ENCODE results near the gene SALL4.
A peak's percentile ranks its signal among the peaks of the same experiment; 100 is the strongest.

Gene SALL4

DNA sequence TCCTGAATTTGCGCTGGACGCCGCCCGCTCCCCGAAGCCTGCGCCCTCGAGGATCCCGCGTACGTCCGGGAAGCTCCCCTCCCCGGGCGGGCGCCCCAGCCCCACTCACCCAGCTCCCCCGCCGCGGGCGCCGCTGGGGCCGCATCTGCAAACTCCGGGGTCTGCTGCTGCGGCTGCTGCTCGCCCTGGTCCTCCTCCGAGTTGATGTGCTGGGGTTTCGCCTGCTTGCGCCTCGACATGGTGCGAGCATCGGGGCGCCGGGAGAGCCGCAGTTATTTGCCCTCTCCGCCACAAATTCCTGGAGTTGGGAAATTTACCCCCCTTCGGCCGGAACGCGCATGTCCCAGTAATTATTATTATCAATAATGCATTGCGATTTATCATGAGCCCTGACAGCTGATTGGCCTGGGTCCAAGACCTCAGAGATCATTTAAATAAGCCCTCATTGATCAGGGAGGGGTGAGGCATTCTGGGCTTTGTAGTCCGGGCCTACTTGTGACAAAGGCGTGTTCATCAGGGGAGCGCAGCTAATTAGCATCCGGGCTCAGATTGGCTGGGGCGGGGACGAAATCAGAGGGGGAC, at the start of gene SALL4:
TSS of gene SALL4 (minus strand) at position 352 of the 582 bp plus-strand sequence. CDS start at position 239, 113 bp downstream.
- H3K4me1 ChIP-seq (ENCODE audit: control insufficient read depth, low read depth, low read length) = peaks cover 27% of the 10 kb centered on the region
- H3K4me3 ChIP-seq (ENCODE audit: low read length) = peak within 1 kb of the TSS; percentile 95
- H3K27me3 ChIP-seq (ENCODE audit: control insufficient read depth, insufficient read depth, low read length) = no peaks in the 10 kb centered on the region
- H3K36me3 ChIP-seq (ENCODE audit: control insufficient read depth, low read depth, low read length) = peaks cover 1% of the 10 kb centered on the region
- peak within 1 kb of the TSS; percentile 95 for H3K27ac ChIP-seq (ENCODE audit: low read length)
- peak within 1 kb of the TSS; percentile 99 for H3K9ac ChIP-seq (ENCODE audit: low read length)
- no peaks in the 10 kb centered on the region for H3K9me3 ChIP-seq (ENCODE audit: control insufficient read depth, low read depth, low read length)

DNA sequence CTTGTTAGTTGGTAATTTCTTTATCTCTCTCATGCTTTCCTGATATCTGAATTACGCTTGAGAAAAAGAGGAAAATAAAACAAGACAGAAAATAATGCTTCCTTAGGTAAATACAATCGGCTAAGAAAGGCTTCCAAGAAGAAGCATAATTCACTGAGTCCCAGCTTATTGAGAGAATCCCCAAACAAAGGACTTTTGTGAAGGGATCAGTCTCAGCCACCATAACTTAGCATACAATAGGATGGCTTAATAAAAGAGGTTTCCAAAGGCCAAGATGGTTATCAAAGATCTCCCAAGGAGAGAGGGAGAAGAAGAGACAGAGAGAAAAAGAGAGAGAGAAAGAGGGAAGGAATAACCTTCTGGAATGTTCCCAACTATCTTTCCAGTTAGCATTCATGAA, 46.0 kb upstream of the SALL4 start:
- Histone ChIP-seq H3K9me3 (ENCODE audit: control insufficient read depth, low read depth, low read length) (no peaks in the 10 kb centered on the region), H3K4me1 (ENCODE audit: control insufficient read depth, low read depth, low read length) (peaks cover 9% of the 10 kb centered on the region), H3K27ac (ENCODE audit: low read length) (no peak overlapping the region), H3K9ac (ENCODE audit: low read length) (no peak overlapping the region), H3K27me3 (ENCODE audit: control insufficient read depth, insufficient read depth, low read length) (no peaks in the 10 kb centered on the region), H3K36me3 (ENCODE audit: control insufficient read depth, low read depth, low read length) (no peaks in the 10 kb centered on the region), H3K4me3 (ENCODE audit: low read length) (no peak overlapping the region)

DNA sequence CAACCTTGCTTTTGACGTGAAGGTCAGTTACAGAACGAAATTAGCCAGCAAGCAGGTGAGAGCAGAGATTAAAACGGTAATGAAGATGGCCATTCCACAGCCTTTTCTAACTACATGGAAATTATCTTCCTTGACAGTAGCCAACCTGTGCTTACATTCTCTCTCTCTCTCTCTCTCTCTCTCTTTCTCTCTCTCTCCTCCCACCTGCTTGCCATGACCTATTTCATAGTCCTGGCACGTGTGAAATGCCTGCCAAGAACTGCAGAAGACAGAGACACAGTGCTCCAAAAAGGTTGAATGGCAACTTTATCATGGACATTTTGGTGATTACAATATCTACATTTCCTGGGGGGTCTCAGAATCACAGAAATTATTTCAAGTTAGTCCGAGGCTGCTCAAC, 38.5 kb upstream of the SALL4 start:
- Histone ChIP-seq H3K9me3 (ENCODE audit: control insufficient read depth, low read depth, low read length) (no peaks in the 10 kb centered on the region), H3K9ac (ENCODE audit: low read length) (no peak overlapping the region), H3K27me3 (ENCODE audit: control insufficient read depth, insufficient read depth, low read length) (no peaks in the 10 kb centered on the region)

GRCh38 chr20:51837876-51838420, 35.6 kb upstream of the SALL4 start:
- Histone ChIP-seq H3K36me3 (ENCODE audit: control insufficient read depth, low read depth, low read length) (no peaks in the 10 kb centered on the region), H3K4me3 (ENCODE audit: low read length) (no peak overlapping the region), H3K4me1 (ENCODE audit: control insufficient read depth, low read depth, low read length) (no peaks in the 10 kb centered on the region), H3K27me3 (ENCODE audit: control insufficient read depth, insufficient read depth, low read length) (no peaks in the 10 kb centered on the region), H3K9me3 (ENCODE audit: control insufficient read depth, low read depth, low read length) (no peaks in the 10 kb centered on the region), H3K9ac (ENCODE audit: low read length) (no peak overlapping the region), H3K27ac (ENCODE audit: low read length) (no peak overlapping the region)

More for the DNA sequence above, 38.5 kb upstream of the SALL4 start:
- Histone ChIP-seq H3K27ac (ENCODE audit: low read length) (no peak overlapping the region), H3K4me3 (ENCODE audit: low read length) (no peak overlapping the region), H3K4me1 (ENCODE audit: control insufficient read depth, low read depth, low read length) (no peaks in the 10 kb centered on the region), H3K36me3 (ENCODE audit: control insufficient read depth, low read depth, low read length) (no peaks in the 10 kb centered on the region)

DNA sequence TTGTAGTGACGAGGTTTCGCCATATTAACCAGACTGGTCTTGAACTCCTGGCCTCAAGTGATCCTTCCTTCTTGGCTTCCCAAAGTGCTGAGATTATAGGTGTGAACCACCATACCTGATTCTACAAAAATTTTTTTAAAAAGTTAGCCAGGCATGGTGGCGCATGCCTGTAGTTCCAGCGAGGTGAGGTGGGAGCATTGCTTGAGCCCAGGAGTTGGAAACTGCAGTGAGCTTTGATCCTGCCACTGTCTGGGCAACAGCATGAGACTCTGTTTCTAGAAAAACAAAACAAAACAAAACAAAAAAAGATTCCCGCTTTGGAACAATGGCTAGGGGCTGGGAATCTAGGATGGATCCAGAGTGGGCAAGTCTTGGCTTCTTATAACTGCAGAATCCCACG, 35.1 kb upstream of the SALL4 start:
- H3K27ac ChIP-seq (ENCODE audit: low read length) = no peak overlapping the region
- H3K9ac ChIP-seq (ENCODE audit: low read length) = no peak overlapping the region
- H3K36me3 ChIP-seq (ENCODE audit: control insufficient read depth, low read depth, low read length) = no peaks in the 10 kb centered on the region
- no peaks in the 10 kb centered on the region for H3K4me1 ChIP-seq (ENCODE audit: control insufficient read depth, low read depth, low read length)
- H3K4me3 ChIP-seq (ENCODE audit: low read length) = no peak overlapping the region
- H3K9me3 ChIP-seq (ENCODE audit: control insufficient read depth, low read depth, low read length) = no peaks in the 10 kb centered on the region
- no peaks in the 10 kb centered on the region for H3K27me3 ChIP-seq (ENCODE audit: control insufficient read depth, insufficient read depth, low read length)

GRCh38 chr20:51833326-51833725, 31.0 kb upstream of the SALL4 start:
- H3K27me3 ChIP-seq (ENCODE audit: control insufficient read depth, insufficient read depth, low read length) = no peaks in the 10 kb centered on the region
- no peaks in the 10 kb centered on the region for H3K36me3 ChIP-seq (ENCODE audit: control insufficient read depth, low read depth, low read length)
- H3K4me1 ChIP-seq (ENCODE audit: control insufficient read depth, low read depth, low read length) = peaks cover 5% of the 10 kb centered on the region
- no peak overlapping the region for H3K27ac ChIP-seq (ENCODE audit: low read length)
- no peak overlapping the region for H3K4me3 ChIP-seq (ENCODE audit: low read length)
- H3K9me3 ChIP-seq (ENCODE audit: control insufficient read depth, low read depth, low read length) = no peaks in the 10 kb centered on the region
- no peak overlapping the region for H3K9ac ChIP-seq (ENCODE audit: low read length)

- Histone ChIP-seq H3K9ac (ENCODE audit: low read length) (no peak overlapping the region), H3K27me3 (ENCODE audit: control insufficient read depth, insufficient read depth, low read length) (no peaks in the 10 kb centered on the region), H3K27ac (ENCODE audit: low read length) (no peak overlapping the region), H3K36me3 (ENCODE audit: control insufficient read depth, low read depth, low read length) (no peaks in the 10 kb centered on the region), H3K9me3 (ENCODE audit: control insufficient read depth, low read depth, low read length) (no peaks in the 10 kb centered on the region), H3K4me3 (ENCODE audit: low read length) (no peak overlapping the region), H3K4me1 (ENCODE audit: control insufficient read depth, low read depth, low read length) (peaks cover 5% of the 10 kb centered on the region)
These were observed 30.0 kb upstream of the SALL4 start for GRCh38 chr20:51832276-51832675.

GRCh38 chr20:51831866-51832265, 29.5 kb upstream of the SALL4 start:
- Histone ChIP-seq H3K9me3 (ENCODE audit: control insufficient read depth, low read depth, low read length) (no peaks in the 10 kb centered on the region), H3K27ac (ENCODE audit: low read length) (no peak overlapping the region), H3K27me3 (ENCODE audit: control insufficient read depth, insufficient read depth, low read length) (no peaks in the 10 kb centered on the region), H3K36me3 (ENCODE audit: control insufficient read depth, low read depth, low read length) (no peaks in the 10 kb centered on the region), H3K4me3 (ENCODE audit: low read length) (no peak overlapping the region), H3K4me1 (ENCODE audit: control insufficient read depth, low read depth, low read length) (peaks cover 5% of the 10 kb centered on the region), H3K9ac (ENCODE audit: low read length) (no peak overlapping the region)

- Histone ChIP-seq H3K4me3 (ENCODE audit: low read length) (no peak overlapping the region), H3K36me3 (ENCODE audit: control insufficient read depth, low read depth, low read length) (no peaks in the 10 kb centered on the region), H3K4me1 (ENCODE audit: control insufficient read depth, low read depth, low read length) (peaks cover 5% of the 10 kb centered on the region), H3K27ac (ENCODE audit: low read length) (no peak overlapping the region), H3K9me3 (ENCODE audit: control insufficient read depth, low read depth, low read length) (no peaks in the 10 kb centered on the region), H3K9ac (ENCODE audit: low read length) (no peak overlapping the region), H3K27me3 (ENCODE audit: control insufficient read depth, insufficient read depth, low read length) (no peaks in the 10 kb centered on the region)
These were observed 28.2 kb upstream of the SALL4 start for GRCh38 chr20:51830538-51830937.

DNA sequence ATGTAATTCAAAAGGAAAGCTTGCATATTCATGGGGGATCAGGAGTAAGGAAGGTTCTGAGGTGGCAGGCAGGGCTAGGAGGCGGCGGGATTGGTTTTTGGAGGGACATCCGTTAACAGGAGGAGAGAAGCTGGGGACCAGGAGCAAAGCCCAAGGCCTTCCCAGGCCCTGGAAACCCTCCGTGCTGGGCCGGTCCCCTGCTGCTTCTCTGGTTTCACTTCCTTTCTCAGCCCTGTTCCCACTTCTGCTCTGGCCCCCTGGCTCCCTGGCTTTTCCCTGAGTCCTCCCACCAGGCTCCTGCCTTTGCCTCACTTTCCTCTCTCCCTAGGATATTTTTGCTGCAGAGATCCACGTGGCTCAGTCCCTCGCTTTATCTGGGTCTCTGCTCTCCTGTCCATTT, 26.4 kb upstream of the SALL4 start:
- H3K9ac ChIP-seq (ENCODE audit: low read length) = no peak overlapping the region
- H3K9me3 ChIP-seq (ENCODE audit: control insufficient read depth, low read depth, low read length) = no peaks in the 10 kb centered on the region
- H3K4me3 ChIP-seq (ENCODE audit: low read length) = no peak overlapping the region
- H3K36me3 ChIP-seq (ENCODE audit: control insufficient read depth, low read depth, low read length) = no peaks in the 10 kb centered on the region
- H3K4me1 ChIP-seq (ENCODE audit: control insufficient read depth, low read depth, low read length) = peaks cover 5% of the 10 kb centered on the region
- no peak overlapping the region for H3K27ac ChIP-seq (ENCODE audit: low read length)
- H3K27me3 ChIP-seq (ENCODE audit: control insufficient read depth, insufficient read depth, low read length) = no peaks in the 10 kb centered on the region

GRCh38 chr20:51826372-51826771, 24.1 kb upstream of the SALL4 start:
- no peaks in the 10 kb centered on the region for H3K36me3 ChIP-seq (ENCODE audit: control insufficient read depth, low read depth, low read length)
- H3K27me3 ChIP-seq (ENCODE audit: control insufficient read depth, insufficient read depth, low read length) = no peaks in the 10 kb centered on the region
- H3K4me3 ChIP-seq (ENCODE audit: low read length) = no peak overlapping the region
- no peak overlapping the region for H3K9ac ChIP-seq (ENCODE audit: low read length)
- H3K27ac ChIP-seq (ENCODE audit: low read length) = no peak overlapping the region
- no peaks in the 10 kb centered on the region for H3K9me3 ChIP-seq (ENCODE audit: control insufficient read depth, low read depth, low read length)
- H3K4me1 ChIP-seq (ENCODE audit: control insufficient read depth, low read depth, low read length) = peaks cover 5% of the 10 kb centered on the region

GRCh38 chr20:51818479-51819008, 16.2 kb upstream of the SALL4 start:
- Histone ChIP-seq H3K27ac (ENCODE audit: low read length) (no peak overlapping the region), H3K4me1 (ENCODE audit: control insufficient read depth, low read depth, low read length) (no peaks in the 10 kb centered on the region), H3K27me3 (ENCODE audit: control insufficient read depth, insufficient read depth, low read length) (no peaks in the 10 kb centered on the region), H3K36me3 (ENCODE audit: control insufficient read depth, low read depth, low read length) (no peaks in the 10 kb centered on the region), H3K9me3 (ENCODE audit: control insufficient read depth, low read depth, low read length) (no peaks in the 10 kb centered on the region), H3K4me3 (ENCODE audit: low read length) (no peak overlapping the region), H3K9ac (ENCODE audit: low read length) (no peak overlapping the region)

Data from iPS-18a (cell line).